ENCODE data around the gene UBASH3B.

DNA sequence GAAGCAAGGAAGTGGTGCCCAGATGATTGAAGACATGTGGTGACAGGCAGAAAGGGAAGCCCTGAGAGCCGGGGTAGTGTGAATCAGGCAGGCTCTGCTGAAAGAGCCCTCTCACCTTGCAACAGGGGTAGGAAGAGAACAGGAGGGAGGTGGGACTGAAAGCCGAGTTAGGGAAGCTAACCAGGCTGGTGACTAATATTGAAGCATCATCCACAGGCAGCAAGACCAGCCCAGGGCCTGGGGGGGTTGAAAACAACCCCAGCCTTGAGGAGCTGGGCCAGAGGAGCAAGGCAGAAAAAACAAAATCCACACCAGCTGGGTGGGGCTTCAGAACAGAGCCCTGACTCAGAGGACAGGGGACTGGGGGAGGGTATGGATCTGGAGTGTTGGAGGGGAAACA is 147.8 kb downstream of the UBASH3B start:
- no peak for TF ChIP-seq CTCF (conservative IDR thresholded peaks at IDR 0.05; ENCODE audit: low read length)
- TF ChIP-seq EZH2phosphoT487 (IDR thresholded peaks at IDR 0.05; ENCODE audit: borderline replicate concordance), result no peak
